Measurements from ENCODE around the gene RAI1.
A peak's percentile ranks its signal among the peaks of the same experiment; 100 is the strongest.

RAI1 gene

DNA sequence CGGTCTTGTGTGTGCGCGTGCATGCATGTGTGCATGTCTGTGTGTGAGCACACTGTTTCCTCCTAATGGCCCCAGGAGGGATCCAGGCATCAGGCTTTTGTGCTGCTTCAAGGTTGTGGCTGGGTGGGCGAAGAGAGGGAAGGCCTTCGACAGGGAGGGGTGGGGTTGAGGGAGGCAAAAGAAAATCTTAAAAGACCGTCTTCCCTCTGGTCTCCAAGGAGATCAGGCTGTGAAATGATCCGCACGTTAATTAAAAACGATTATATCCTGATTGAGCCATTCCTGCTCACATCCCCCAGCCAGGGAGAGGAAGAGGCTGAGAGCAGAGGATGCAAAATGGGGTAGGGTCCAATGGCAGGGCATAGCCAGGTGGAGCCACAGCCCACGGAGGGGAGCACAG, 46.9 kb downstream of the RAI1 start (continued):
- no peak for TF ChIP-seq POU6F1 (CRISPR knock-in tag; IDR thresholded peaks at IDR 0.05; ENCODE audit: borderline replicate concordance, low read depth)
- no peak for TF ChIP-seq ZFP3 (CRISPR knock-in tag; IDR thresholded peaks at IDR 0.05)
- TF ChIP-seq, protein P1, sequence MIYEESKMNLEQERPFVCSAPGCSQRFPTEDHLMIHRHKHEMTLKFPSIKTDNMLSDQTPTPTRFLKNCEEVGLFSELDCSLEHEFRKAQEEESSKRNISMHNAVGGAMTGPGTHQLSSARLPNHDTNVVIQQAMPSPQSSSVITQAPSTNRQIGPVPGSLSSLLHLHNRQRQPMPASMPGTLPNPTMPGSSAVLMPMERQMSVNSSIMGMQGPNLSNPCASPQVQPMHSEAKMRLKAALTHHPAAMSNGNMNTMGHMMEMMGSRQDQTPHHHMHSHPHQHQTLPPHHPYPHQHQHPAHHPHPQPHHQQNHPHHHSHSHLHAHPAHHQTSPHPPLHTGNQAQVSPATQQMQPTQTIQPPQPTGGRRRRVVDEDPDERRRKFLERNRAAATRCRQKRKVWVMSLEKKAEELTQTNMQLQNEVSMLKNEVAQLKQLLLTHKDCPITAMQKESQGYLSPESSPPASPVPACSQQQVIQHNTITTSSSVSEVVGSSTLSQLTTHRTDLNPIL (CRISPR knock-in tag; IDR thresholded peaks at IDR 0.05; ENCODE audit: low read depth) = no peak
- no peak for TF ChIP-seq GLIS3 (CRISPR knock-in tag; IDR thresholded peaks at IDR 0.05)
- no peak for TF ChIP-seq ESRRG (CRISPR knock-in tag; IDR thresholded peaks at IDR 0.05)
- no peak for TF ChIP-seq SNAI2 (CRISPR knock-in tag; IDR thresholded peaks at IDR 0.05)

DNA sequence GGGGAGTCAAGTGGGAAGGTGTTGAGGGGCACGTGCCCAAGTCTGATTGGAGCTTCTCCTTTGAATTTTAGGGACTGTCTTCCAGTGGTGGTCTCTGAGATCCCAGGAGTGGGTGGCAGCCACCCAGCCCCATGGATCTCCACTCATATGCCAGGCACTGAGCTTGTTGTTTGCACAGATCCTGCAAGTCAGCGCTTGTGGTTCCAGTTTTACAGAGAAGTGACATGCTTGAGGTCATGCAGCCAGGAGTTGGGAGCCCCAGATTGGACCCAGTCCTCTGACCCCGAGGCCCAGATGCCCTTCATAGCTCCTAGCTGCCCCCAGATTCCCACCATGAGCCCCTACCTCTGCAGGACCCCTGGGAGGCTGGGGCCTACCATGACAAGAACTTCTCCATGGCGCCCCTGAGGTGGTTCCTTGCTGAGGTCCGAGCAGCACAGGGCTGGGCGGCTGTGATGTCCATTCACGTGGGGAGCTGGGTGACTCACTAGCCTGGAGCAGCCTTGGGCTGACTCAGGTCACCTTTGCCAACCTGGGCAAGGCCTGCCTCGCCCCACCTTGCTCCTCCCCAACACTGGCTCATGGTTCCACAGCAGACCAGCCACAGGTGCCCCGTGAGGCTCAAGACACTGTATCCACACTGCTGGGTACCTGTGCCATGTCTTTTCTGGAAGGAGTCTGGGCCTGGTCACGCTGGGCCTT, 47.4 kb downstream of the RAI1 start:
- TF ChIP-seq TCF4 (CRISPR knock-in tag; IDR thresholded peaks at IDR 0.05; ENCODE audit: borderline replicate concordance) (no peak), PPARA (CRISPR knock-in tag; IDR thresholded peaks at IDR 0.05; ENCODE audit: borderline replicate concordance) (no peak), ZNF565 (CRISPR knock-in tag; conservative IDR thresholded peaks at IDR 0.05; ENCODE audit: low read depth) (no peak), ISL1 (CRISPR knock-in tag; IDR thresholded peaks at IDR 0.05) (no peak), ARNTL (CRISPR knock-in tag; IDR thresholded peaks at IDR 0.05; ENCODE audit: borderline replicate concordance, low read depth) (no peak), ZFP30 (CRISPR knock-in tag; IDR thresholded peaks at IDR 0.05) (no peak), OSR1 (CRISPR knock-in tag; IDR thresholded peaks at IDR 0.05) (no peak)
- ATAC-seq = no peak

GRCh38 chr17:17729620-17730249, 48.5 kb downstream of the RAI1 start:
- peak; percentile 71 for ATAC-seq
- TF ChIP-seq BACH2 (CRISPR knock-in tag; IDR thresholded peaks at IDR 0.05; ENCODE audit: borderline replicate concordance) (no peak), ZNF70 (CRISPR knock-in tag; IDR thresholded peaks at IDR 0.05) (peak; percentile 94)

DNA sequence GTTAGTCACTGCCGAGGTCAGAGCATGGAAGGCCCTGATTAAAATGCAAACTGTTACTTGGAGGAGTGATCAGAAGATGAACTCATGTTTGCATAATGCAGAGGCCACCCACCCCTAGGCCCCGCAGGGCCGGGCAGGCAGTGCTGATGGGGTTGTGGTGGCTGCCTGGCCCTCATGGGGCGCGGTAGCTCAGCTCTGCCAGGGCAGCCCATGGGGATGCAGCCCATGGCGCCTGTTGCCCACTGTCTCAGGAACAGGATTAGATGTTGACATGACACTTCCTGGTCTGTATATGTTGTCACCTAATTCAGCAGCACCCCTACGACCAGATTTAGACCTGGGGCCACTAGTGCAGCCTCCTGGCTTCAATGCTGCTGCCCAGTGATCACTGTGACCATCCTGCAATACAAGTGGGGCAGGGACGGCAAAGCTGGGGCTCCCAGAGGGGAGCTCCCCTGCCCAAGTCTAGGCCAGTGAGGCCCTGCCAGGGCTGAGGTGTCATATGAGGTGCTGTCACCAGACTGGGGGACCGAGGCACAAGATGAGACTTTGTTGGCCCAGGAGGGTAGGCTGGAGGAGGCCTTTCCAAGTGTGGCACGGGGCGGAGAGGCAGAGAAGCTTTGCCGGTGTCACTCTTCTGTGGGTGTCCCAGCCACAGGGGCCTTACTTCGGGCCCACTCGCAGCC, 49.1 kb downstream of the RAI1 start:
- no peak for ATAC-seq
- TF ChIP-seq SNAI2 (CRISPR knock-in tag; IDR thresholded peaks at IDR 0.05) (no peak), RARB (CRISPR knock-in tag; IDR thresholded peaks at IDR 0.05) (no peak), ZNF8 (CRISPR knock-in tag; IDR thresholded peaks at IDR 0.05) (no peak), POU6F1 (CRISPR knock-in tag; IDR thresholded peaks at IDR 0.05; ENCODE audit: borderline replicate concordance, low read depth) (no peak), ZNF565 (CRISPR knock-in tag; conservative IDR thresholded peaks at IDR 0.05; ENCODE audit: low read depth) (no peak), BACH2 (CRISPR knock-in tag; IDR thresholded peaks at IDR 0.05; ENCODE audit: borderline replicate concordance) (no peak), ISL1 (CRISPR knock-in tag; IDR thresholded peaks at IDR 0.05) (no peak), PATZ1 (CRISPR knock-in tag; IDR thresholded peaks at IDR 0.05; ENCODE audit: borderline replicate concordance) (no peak), ZFP3 (CRISPR knock-in tag; IDR thresholded peaks at IDR 0.05) (no peak), ARNTL (CRISPR knock-in tag; IDR thresholded peaks at IDR 0.05; ENCODE audit: borderline replicate concordance, low read depth) (no peak), OSR1 (CRISPR knock-in tag; IDR thresholded peaks at IDR 0.05) (no peak), TOX (CRISPR knock-in tag; IDR thresholded peaks at IDR 0.05; ENCODE audit: borderline replicate concordance) (no peak), ZFP30 (CRISPR knock-in tag; IDR thresholded peaks at IDR 0.05) (no peak), CSDC2 (CRISPR knock-in tag; IDR thresholded peaks at IDR 0.05) (no peak), PPARA (CRISPR knock-in tag; IDR thresholded peaks at IDR 0.05; ENCODE audit: borderline replicate concordance) (no peak), ZC3H10 (CRISPR knock-in tag; IDR thresholded peaks at IDR 0.05) (no peak), GLIS3 (CRISPR knock-in tag; IDR thresholded peaks at IDR 0.05) (no peak)
- TF ChIP-seq, protein P1 (CRISPR knock-in tag; IDR thresholded peaks at IDR 0.05; ENCODE audit: low read depth) = no peak
- TF ChIP-seq, protein P2, sequence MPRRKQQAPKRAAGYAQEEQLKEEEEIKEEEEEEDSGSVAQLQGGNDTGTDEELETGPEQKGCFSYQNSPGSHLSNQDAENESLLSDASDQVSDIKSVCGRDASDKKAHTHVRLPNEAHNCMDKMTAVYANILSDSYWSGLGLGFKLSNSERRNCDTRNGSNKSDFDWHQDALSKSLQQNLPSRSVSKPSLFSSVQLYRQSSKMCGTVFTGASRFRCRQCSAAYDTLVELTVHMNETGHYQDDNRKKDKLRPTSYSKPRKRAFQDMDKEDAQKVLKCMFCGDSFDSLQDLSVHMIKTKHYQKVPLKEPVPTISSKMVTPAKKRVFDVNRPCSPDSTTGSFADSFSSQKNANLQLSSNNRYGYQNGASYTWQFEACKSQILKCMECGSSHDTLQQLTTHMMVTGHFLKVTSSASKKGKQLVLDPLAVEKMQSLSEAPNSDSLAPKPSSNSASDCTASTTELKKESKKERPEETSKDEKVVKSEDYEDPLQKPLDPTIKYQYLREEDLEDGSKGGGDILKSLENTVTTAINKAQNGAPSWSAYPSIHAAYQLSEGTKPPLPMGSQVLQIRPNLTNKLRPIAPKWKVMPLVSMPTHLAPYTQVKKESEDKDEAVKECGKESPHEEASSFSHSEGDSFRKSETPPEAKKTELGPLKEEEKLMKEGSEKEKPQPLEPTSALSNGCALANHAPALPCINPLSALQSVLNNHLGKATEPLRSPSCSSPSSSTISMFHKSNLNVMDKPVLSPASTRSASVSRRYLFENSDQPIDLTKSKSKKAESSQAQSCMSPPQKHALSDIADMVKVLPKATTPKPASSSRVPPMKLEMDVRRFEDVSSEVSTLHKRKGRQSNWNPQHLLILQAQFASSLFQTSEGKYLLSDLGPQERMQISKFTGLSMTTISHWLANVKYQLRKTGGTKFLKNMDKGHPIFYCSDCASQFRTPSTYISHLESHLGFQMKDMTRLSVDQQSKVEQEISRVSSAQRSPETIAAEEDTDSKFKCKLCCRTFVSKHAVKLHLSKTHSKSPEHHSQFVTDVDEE (CRISPR knock-in tag; IDR thresholded peaks at IDR 0.05) = no peak

Measured in SK-N-SH treated with all-trans-retinoic acid at 6 μM for 48 hours (cell line).